ENCODE results near the gene DUSP8. TPM values are rescaled to one million over a fixed set of nuclear protein-coding genes. Genes with fewer than 3 reads are reported as not detected.

DUSP8 gene
- total RNA-seq, 1 experiment from 2014 or later: 4.4 TPM

DNA sequence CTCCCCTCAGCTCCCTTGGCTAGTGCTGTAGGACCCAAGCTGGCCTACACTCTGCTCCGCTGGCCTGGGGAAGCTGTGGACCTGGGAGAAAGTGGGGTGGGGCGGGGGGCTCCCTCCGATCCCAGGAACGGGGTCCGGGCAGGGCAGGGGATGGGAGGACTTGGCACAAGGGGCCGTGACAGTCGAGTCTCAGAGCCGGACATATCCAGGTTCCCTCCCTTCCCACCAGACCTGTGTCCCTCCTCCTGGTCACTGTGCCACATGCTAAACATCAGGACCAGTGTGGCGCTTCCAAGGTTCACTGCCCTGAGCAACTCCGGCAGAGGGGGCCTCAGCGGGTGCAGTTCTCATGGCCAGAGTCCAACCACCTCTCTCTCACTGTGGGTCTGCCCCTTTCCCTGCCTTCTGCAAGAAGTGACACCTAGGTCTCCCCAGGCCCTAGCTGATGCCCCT lies 2.0 kb downstream of the DUSP8 start:
- H3K36me3 Mint-ChIP-seq (ENCODE audit: insufficient read depth in 1 of 3, low read depth in 3 of 3): no peaks in the 10 kb centered on the region

More for the DNA sequence above, 2.0 kb downstream of the DUSP8 start:
- Histone ChIP-seq H4K91ac (ENCODE audit: insufficient read length, low read depth, low read length) (no peak overlapping the region), H3K79me1 (ENCODE audit: insufficient read depth, low read depth, low read length, poor library complexity, severe bottlenecking) (no peaks in the 10 kb centered on the region), H2AK5ac (ENCODE audit: insufficient read length, low read length) (no peak overlapping the region), H4K5ac (ENCODE audit: insufficient read length, low read depth, low read length) (no peak overlapping the region), H3K23me2 (ENCODE audit: insufficient read length, low read depth, low read length, poor library complexity, severe bottlenecking) (peaks cover 22% of the 10 kb centered on the region), H3K9me3 (ENCODE audit: control insufficient read depth, low read depth, low read length) (no peaks in the 10 kb centered on the region), H4K20me1 (ENCODE audit: control insufficient read depth, insufficient read depth, insufficient read length) (no peaks in the 10 kb centered on the region), H3K18ac (ENCODE audit: insufficient read length, low read depth, low read length) (no peak overlapping the region), H2BK20ac (ENCODE audit: low read depth, low read length, poor library complexity, severe bottlenecking) (no peak overlapping the region), H3K56ac (ENCODE audit: insufficient read length, low read depth, low read length) (no peak overlapping the region), H3K9ac (ENCODE audit: extremely low read depth, insufficient read length, low read length) (no peak overlapping the region), H3K4me2 (ENCODE audit: insufficient read depth, insufficient read length, low read length) (no peak overlapping the region), H4K8ac (replicated peaks; ENCODE audit: insufficient read length, low read depth, low read length) (no peak overlapping the region), H2BK5ac (ENCODE audit: insufficient read length, low read length) (no peak overlapping the region), H2BK120ac (ENCODE audit: low read depth, low read length, poor library complexity, severe bottlenecking) (no peak overlapping the region), H2AFZ (ENCODE audit: low read length) (no peak overlapping the region), H3K27me3 (ENCODE audit: insufficient read depth, low read length) (peaks cover 17% of the 10 kb centered on the region), H3K27ac (ENCODE audit: insufficient read length, low read depth, low read length) (no peak overlapping the region), H3K4ac (ENCODE audit: low read depth, low read length) (no peak overlapping the region), H3K23ac (ENCODE audit: insufficient read length, low read depth, low read length) (no peak overlapping the region), H3K14ac (ENCODE audit: insufficient read depth, low read length) (no peak overlapping the region), H3T11ph (ENCODE audit: low read length) (no peak overlapping the region), H3K4me1 (ENCODE audit: insufficient read depth, low read length) (no peaks in the 10 kb centered on the region), H2BK12ac (ENCODE audit: insufficient read length, low read depth, low read length) (no peak overlapping the region), H2BK15ac (ENCODE audit: low read depth, low read length) (no peak overlapping the region), H3K79me2 (ENCODE audit: insufficient read depth, low read length) (no peaks in the 10 kb centered on the region)
- no peak overlapping the region for H3K27ac Mint-ChIP-seq
- H3K4me1 Mint-ChIP-seq: peaks cover 25 to 47% of the 10 kb centered on the region in 2 experiments
- WGBS (ENCODE audit: extremely low coverage, insufficient read length, low lambda C conversion rate): no CpG with 5 or more reads among the region's 11 CpGs
- peak; percentile 25 for DNase-seq
- peak overlapping the region in 1 of 2 experiments; percentile 42; a peak in 1 of 5 replicates for H3K4me3 Mint-ChIP-seq
- TF ChIP-seq, protein P1, sequence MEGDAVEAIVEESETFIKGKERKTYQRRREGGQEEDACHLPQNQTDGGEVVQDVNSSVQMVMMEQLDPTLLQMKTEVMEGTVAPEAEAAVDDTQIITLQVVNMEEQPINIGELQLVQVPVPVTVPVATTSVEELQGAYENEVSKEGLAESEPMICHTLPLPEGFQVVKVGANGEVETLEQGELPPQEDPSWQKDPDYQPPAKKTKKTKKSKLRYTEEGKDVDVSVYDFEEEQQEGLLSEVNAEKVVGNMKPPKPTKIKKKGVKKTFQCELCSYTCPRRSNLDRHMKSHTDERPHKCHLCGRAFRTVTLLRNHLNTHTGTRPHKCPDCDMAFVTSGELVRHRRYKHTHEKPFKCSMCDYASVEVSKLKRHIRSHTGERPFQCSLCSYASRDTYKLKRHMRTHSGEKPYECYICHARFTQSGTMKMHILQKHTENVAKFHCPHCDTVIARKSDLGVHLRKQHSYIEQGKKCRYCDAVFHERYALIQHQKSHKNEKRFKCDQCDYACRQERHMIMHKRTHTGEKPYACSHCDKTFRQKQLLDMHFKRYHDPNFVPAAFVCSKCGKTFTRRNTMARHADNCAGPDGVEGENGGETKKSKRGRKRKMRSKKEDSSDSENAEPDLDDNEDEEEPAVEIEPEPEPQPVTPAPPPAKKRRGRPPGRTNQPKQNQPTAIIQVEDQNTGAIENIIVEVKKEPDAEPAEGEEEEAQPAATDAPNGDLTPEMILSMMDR (conservative IDR thresholded peaks at IDR 0.05): no peak
- H3K27me3 Mint-ChIP-seq (ENCODE audit: low read depth): peaks cover 58% of the 10 kb centered on the region
- H3K9me3 Mint-ChIP-seq: no peaks in the 10 kb centered on the region
